HCT116 (cell line): ENCODE data around the gene HCN2. TPM values are rescaled to one million over a fixed set of nuclear protein-coding genes. Genes with fewer than 3 reads are reported as not detected.

Source experiments
- ATAC-seq: fragments of 200-7000 bp; cut with Tn5 transposase; 2 replicates; pipeline ENCODE4 v1.9.1; 2020; ENCODE audit warnings: mild to moderate bottlenecking, moderate library complexity
- BruUV-seq: library from RNA; stranded (reverse); fragments of 400-500 nt; replicated peaks from 2 replicates; lab custom pipeline; 2021; lab: Mats Ljungman, UMichigan
- CTCF ChIA-PET: fragments of 300-600 bp; sonication (Branson Sonifier 250); formaldehyde crosslinking; loops from one replicate; lab custom pipeline; 2021; ENCODE audit warnings: antibody characterized with exemption; lab: Charles Lee
- POLR2A ChIA-PET: fragments of 300-600, 350-600 bp; sonication (Branson Sonifier 250); formaldehyde crosslinking; loops from one replicate; lab custom pipeline; 2021; ENCODE audit warnings: antibody characterized with exemption; lab: Charles Lee
- RAD21 ChIA-PET, 2 experiments: fragments of 300-600 bp; sonication (Branson Sonifier 250); formaldehyde crosslinking; loops; one replicate each; lab custom pipeline; 2023; ENCODE audit warnings: low total read pairs in 2 of 2; ENCODE audit not compliant: uncharacterized antibody in 2 of 2, unreplicated experiment in 2 of 2, low non-redundant PET in 1 of 2; lab: Charles Lee
- DNase-seq: peaks from one replicate; pipeline ENCODE4 v3.0.0-alpha.2; 2010; ENCODE audit warnings: low read depth, low spot score
- H2AFZ ChIP-seq: fragments of 200-600 bp; shearing (Covaris generic), sonication (generic); 2 replicates; pipeline ENCODE4 v1.6.1; 2017; ENCODE audit warnings: low read depth, mixed run types, mixed read lengths, antibody characterized with exemption, low read length; ENCODE audit not compliant: poor library complexity, severe bottlenecking
- H3K27ac ChIP-seq: 2 replicates; pipeline ENCODE4 v1.5.1; 2012; ENCODE audit warnings: low read depth, low read length
- H3K27me3 ChIP-seq: fragments of 200-600 bp; sonication (generic); 2 replicates; pipeline ENCODE4 v1.6.1; 2016; ENCODE audit warnings: mixed run types, low read length, mixed read lengths; ENCODE audit not compliant: insufficient read depth
- H3K36me3 ChIP-seq, 2 experiments: fragments of 200-500 bp in 1 of 2; fragments of 200-600 bp in 1 of 2; sonication (Bioruptor generic) in 1 of 2; sonication (generic) in 1 of 2; 2 replicates each; pipeline versions ENCODE4 v1.5.1 to v1.6.1; 2014 to 2016; ENCODE audit warnings: low read length in 2 of 2, inconsistent platforms in 1 of 2, mixed read lengths in 1 of 2, mixed run types in 1 of 2; ENCODE audit not compliant: insufficient read depth in 2 of 2, control insufficient read depth in 1 of 2
- H3K4me1 ChIP-seq, 2 experiments: fragments of 200-600 bp in 1 of 2; sonication (generic) in 1 of 2; 2 replicates each; pipeline versions ENCODE4 v1.5.1 to v1.6.1; 2012 to 2017; ENCODE audit warnings: low read length in 2 of 2, inconsistent platforms in 1 of 2, mild to moderate bottlenecking in 1 of 2, mixed read lengths in 1 of 2, mixed run types in 1 of 2, moderate library complexity in 1 of 2; ENCODE audit not compliant: insufficient read depth in 2 of 2, control insufficient read depth in 1 of 2
- H3K4me2 ChIP-seq: fragments of 200-600 bp; sonication (generic); 2 replicates; pipeline ENCODE4 v1.6.1; 2017; ENCODE audit warnings: mixed run types, low read length, mixed read lengths
- H3K4me3 ChIP-seq, 2 experiments: fragments of 200-600 bp in 1 of 2; sonication (generic) in 1 of 2; replicated peaks in 1 of 2; 2 replicates each; pipeline ENCODE4 v1.5.1; 2011 to 2016; ENCODE audit warnings: low read length in 2 of 2, control low read depth in 1 of 2, low read depth in 1 of 2, mild to moderate bottlenecking in 1 of 2, mixed read lengths in 1 of 2, mixed run types in 1 of 2
- H3K79me2 ChIP-seq: fragments of 200-600 bp; sonication (generic); 2 replicates; pipeline ENCODE4 v1.6.1; 2017; ENCODE audit warnings: mild to moderate bottlenecking, mixed run types, low read length, moderate library complexity, mixed read lengths; ENCODE audit not compliant: insufficient read depth
- H3K9ac ChIP-seq: fragments of 200-600 bp; sonication (generic); 2 replicates; pipeline ENCODE4 v1.6.1; 2016; ENCODE audit warnings: low read length, mixed read lengths
- H3K9me2 ChIP-seq: fragments of 200-600 bp; sonication (generic), shearing (Covaris generic); 2 replicates; pipeline ENCODE4 v1.6.1; 2017; ENCODE audit warnings: mixed run types, mild to moderate bottlenecking, moderate library complexity; ENCODE audit not compliant: insufficient read depth
- H3K9me3 ChIP-seq, 2 experiments: fragments of 200-500 bp in 1 of 2; fragments of 200-600 bp in 1 of 2; sonication (Bioruptor generic) in 1 of 2; sonication (generic) in 1 of 2; 2 replicates each; pipeline ENCODE4 v1.6.1; 2014 to 2017; ENCODE audit warnings: low read length in 2 of 2, mixed read lengths in 2 of 2, inconsistent platforms in 1 of 2, low read depth in 1 of 2, mild to moderate bottlenecking in 1 of 2, mixed run types in 1 of 2, moderate library complexity in 1 of 2; ENCODE audit not compliant: control insufficient read depth in 1 of 2, insufficient read depth in 1 of 2
- H4K20me1 ChIP-seq: fragments of 200-600 bp; sonication (generic), shearing (Covaris generic); 2 replicates; pipeline ENCODE4 v1.6.1; 2017; ENCODE audit warnings: mixed run types, mild to moderate bottlenecking, moderate library complexity; ENCODE audit not compliant: insufficient read depth
- EZH2 ChIP-seq: fragments of 200-600 bp; sonication (generic); IDR thresholded peaks from 2 replicates; pipeline ENCODE4 v1.6.1; 2017; ENCODE audit warnings: antibody characterized with exemption, mixed run types
- JUND ChIP-seq: IDR thresholded peaks from 2 replicates; pipeline ENCODE4 v1.6.1; 2012
- MAX ChIP-seq: IDR thresholded peaks from 2 replicates; pipeline ENCODE4 v1.6.1; 2012
- POLR2AphosphoS5 ChIP-seq: IDR thresholded peaks from 2 replicates; pipeline ENCODE4 v1.6.1; 2011; ENCODE audit warnings: mild to moderate bottlenecking, low read depth, low read length, moderate library complexity
- RAD21 ChIP-seq: IDR thresholded peaks from 2 replicates; pipeline ENCODE4 v1.6.1; 2012; ENCODE audit warnings: low read depth, mild to moderate bottlenecking
- SIN3A ChIP-seq: IDR thresholded peaks from 2 replicates; pipeline ENCODE4 v1.6.1; 2012; ENCODE audit warnings: low read depth
- TCF7L2 ChIP-seq: IDR thresholded peaks from 2 replicates; pipeline ENCODE4 v1.7.0; 2011; ENCODE audit warnings: borderline replicate concordance, inconsistent platforms; ENCODE audit not compliant: insufficient read depth, insufficient read length; ENCODE audit errors: extremely low read depth
- YY1 ChIP-seq: IDR thresholded peaks from 2 replicates; pipeline ENCODE4 v1.6.1; 2011; ENCODE audit warnings: low read length, low read depth, moderate library complexity, mild to moderate bottlenecking; ENCODE audit not compliant: insufficient replicate concordance; ENCODE audit errors: extremely low read depth
- ZNF274 ChIP-seq: fragments of 200-500 bp; sonication (Bioruptor generic); IDR thresholded peaks from 2 replicates; pipeline ENCODE4 v1.6.1; 2014; ENCODE audit warnings: mild to moderate bottlenecking, low read depth, low read length, inconsistent platforms
- intact Hi-C: fragments of 100-400 bp; cut with micrococcal nuclease; formaldehyde crosslinking; loops from 2 replicates; pipeline ENCODE4 v1.10.0; 2022
- total RNA-seq: library from RNA; stranded (reverse); gene quantifications from one replicate; pipeline ENCODE4 v1.2.1, GENCODE V29; 2021; ENCODE audit not compliant: unreplicated experiment

HCN2 gene
- total RNA-seq, 1 experiment from 2014 or later = 2.4 TPM

GRCh38 chr19:570251-570686 lies 19.4 kb upstream of the HCN2 start:
- H3K9ac ChIP-seq = no peak overlapping the region
- H4K20me1 ChIP-seq = peaks cover 6% of the 10 kb centered on the region; the same call in 1 of the 2 replicates
- DNase-seq = no peak
- peak overlapping the region; percentile 25; the same call in 1 of the 2 replicates for H3K4me2 ChIP-seq
- TF ChIP-seq YY1 = no peak
- TF ChIP-seq, all 23 proteins: peak for 0
- Histone ChIP-seq H3K9me3 (no peaks in the 10 kb centered on the region), H3K27me3 (no peaks in the 10 kb centered on the region), H3K27ac (peak overlapping the region; percentile 30; the same call in 1 of the 2 replicates), H3K4me1 (peaks cover 2 to 34% of the 10 kb centered on the region in 2 experiments; a peak in 3 of 4 replicates), H3K79me2 (peaks cover 29% of the 10 kb centered on the region), H3K4me3 (no peak overlapping the region), H2AFZ (no peak overlapping the region), H3K9me2 (no peaks in the 10 kb centered on the region), H3K36me3 (peaks cover 3 to 5% of the 10 kb centered on the region in 2 experiments; a peak in 1 of 4 replicates)
- no peak for ATAC-seq
- CTCF ChIA-PET = interaction anchor here (0.7 kb wide), 1 partner anchor 64 kb away, joined by 3 read pairs; no protein-coding TSS in a partner anchor
- RAD21 ChIA-PET = no interaction called here
- BruUV-seq = no TSS peak
- intact Hi-C loops = no loop called here
- POLR2A ChIA-PET = no interaction called here

GRCh38 chr19:570937-571565 lies 18.6 kb upstream of the HCN2 start:
- TF ChIP-seq TCF7L2 (peak; percentile 73), YY1 (peak; percentile 18), POLR2AphosphoS5 (no peak), MAX (peak; percentile 59; the same call in 1 of the 2 replicates), EZH2 (no peak), SIN3A (no peak), JUND (no peak), RAD21 (no peak), ZNF274 (no peak)
- intact Hi-C loops = loop anchor here (1.0 kb wide), 1 partner anchor 36 kb away; no protein-coding TSS in a partner anchor
- Histone ChIP-seq H3K27me3 (no peaks in the 10 kb centered on the region), H3K27ac (peak overlapping the region; percentile 97), H4K20me1 (peaks cover 6% of the 10 kb centered on the region; the same call in 1 of the 2 replicates), H3K9me3 (no peaks in the 10 kb centered on the region), H3K4me1 (peaks cover 3 to 34% of the 10 kb centered on the region in 2 experiments; a peak in 3 of 4 replicates), H3K4me3 (peak overlapping the region; percentile 71 to 96), H2AFZ (peak overlapping the region; percentile 61), H3K9me2 (no peaks in the 10 kb centered on the region), H3K36me3 (peaks cover 3 to 9% of the 10 kb centered on the region in 2 experiments; a peak in 1 of 4 replicates), H3K4me2 (peak overlapping the region; percentile 97), H3K9ac (peak overlapping the region; percentile 100), H3K79me2 (peaks cover 37% of the 10 kb centered on the region)
- RAD21 ChIA-PET = no interaction called here
- CTCF ChIA-PET = interaction anchor here (1.5 to 1.9 kb wide), 2 partner anchors 15 to 60 kb away, joined by 4 to 5 read pairs; no protein-coding TSS in a partner anchor
- POLR2A ChIA-PET = interaction anchor here (1.3 to 1.8 kb wide), 2 partner anchors 15 to 39 kb away, joined by 8 to 9 read pairs; no protein-coding TSS in a partner anchor
- no peak for DNase-seq
- BruUV-seq = no TSS peak
- peak; percentile 45 for ATAC-seq
